MCF 10A (cell line): Measurements from ENCODE around the gene CDIP1. TPM values are rescaled to one million over a fixed set of nuclear protein-coding genes. Genes with fewer than 3 reads are reported as not detected.

Experiments
- BruUV-seq: library from RNA; stranded (reverse); fragments of 400-500 nt; replicated peaks from 2 replicates; lab custom pipeline; 2021; lab: Mats Ljungman, UMichigan
- CTCF ChIA-PET: fragments of 300-600 bp; sonication (Branson Sonifier 250); formaldehyde crosslinking; extraction: SDS; loops from one replicate; lab custom pipeline; 2021; ENCODE audit warnings: antibody characterized with exemption, inconsistent platforms; lab: Yijun Ruan, JAX
- POLR2A ChIA-PET: fragments of 300-600, 350-650 bp; sonication (Branson Sonifier 250); formaldehyde crosslinking; extraction: SDS; loops from one replicate; lab custom pipeline; 2020; ENCODE audit warnings: antibody characterized with exemption, inconsistent platforms; lab: Yijun Ruan, JAX
- DNase-seq: peaks from one replicate; pipeline ENCODE4 v3.0.0-alpha.2; 2018; ENCODE audit not compliant: unreplicated experiment
- H3K27ac Mint-ChIP-seq: one replicate; pipeline ENCODE4 v1.8.0; 2022; ENCODE audit warnings: mild to moderate bottlenecking, low read depth, mixed read lengths; ENCODE audit not compliant: unreplicated experiment
- H3K27me3 Mint-ChIP-seq: one replicate; pipeline ENCODE4 v1.8.0; 2022; ENCODE audit warnings: mixed read lengths; ENCODE audit not compliant: insufficient read depth, unreplicated experiment
- H3K36me3 Mint-ChIP-seq: one replicate; pipeline ENCODE4 v1.8.0; 2022; ENCODE audit warnings: mild to moderate bottlenecking, moderate library complexity, mixed read lengths; ENCODE audit not compliant: insufficient read depth, unreplicated experiment
- H3K4me1 Mint-ChIP-seq: one replicate; pipeline ENCODE4 v1.8.0; 2022; ENCODE audit warnings: mixed read lengths; ENCODE audit not compliant: insufficient read depth, unreplicated experiment
- H3K4me3 Mint-ChIP-seq: one replicate; pipeline ENCODE4 v1.8.0; 2022; ENCODE audit warnings: mild to moderate bottlenecking, moderate library complexity, mixed read lengths; ENCODE audit not compliant: unreplicated experiment
- H3K9me3 Mint-ChIP-seq: one replicate; pipeline ENCODE4 v1.8.0; 2022; ENCODE audit warnings: mixed read lengths; ENCODE audit not compliant: unreplicated experiment
- CTCF ChIP-seq: fragments of 200-600 bp; IDR thresholded peaks from one replicate; pipeline ENCODE4 v1.8.0; 2022; ENCODE audit warnings: antibody characterized with exemption, mild to moderate bottlenecking; ENCODE audit not compliant: unreplicated experiment
- intact Hi-C: fragments of 100-400 bp; cut with micrococcal nuclease; formaldehyde crosslinking; loops from 2 replicates; pipeline ENCODE4 v1.14.1; 2022
- total RNA-seq: library from RNA; stranded (reverse); gene quantifications from 2 replicates; pipeline ENCODE4 v1.2.3, GENCODE V29; 2022

CDIP1 gene
- total RNA-seq, 1 experiment from 2014 or later = 6.0 TPM

DNA sequence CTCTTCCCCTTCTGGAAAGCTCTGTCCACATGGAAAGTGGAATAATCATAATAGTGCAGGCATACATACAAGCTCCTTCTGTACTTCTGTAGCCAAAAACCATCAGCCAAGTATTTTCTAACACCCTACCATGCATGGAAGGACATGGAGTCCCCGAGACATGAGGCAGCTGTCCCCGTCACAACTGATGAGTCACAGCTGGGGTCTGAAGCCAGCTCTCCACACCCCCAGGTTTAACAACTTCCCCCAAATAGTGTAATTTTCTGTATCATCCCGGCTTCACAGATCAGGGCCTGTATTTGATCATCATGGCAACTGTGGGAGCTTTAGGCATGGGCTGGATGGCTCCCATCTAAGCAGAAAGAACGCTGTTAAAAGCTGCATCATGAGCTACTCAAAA lies 34.1 kb upstream of the CDIP1 start:
- DNase-seq = no peak
- ChIA-PET CTCF (interaction anchor here (0.9 to 1.9 kb wide), 5 partner anchors 11 to 66 kb away, joined by 3 to 9 read pairs (median 4); no protein-coding TSS in a partner anchor), POLR2A (no interaction called here)
- no TSS peak for BruUV-seq
- Mint-ChIP-seq H3K27me3 (no peaks in the 10 kb centered on the region), H3K4me1 (no peaks in the 10 kb centered on the region), H3K4me3 (no peak overlapping the region), H3K27ac (no peak overlapping the region), H3K9me3 (no peaks in the 10 kb centered on the region), H3K36me3 (no peaks in the 10 kb centered on the region)
- no peak for TF ChIP-seq CTCF
- intact Hi-C loops = no loop called here

GRCh38 chr16:4570688-4571321 lies 32.2 kb upstream of the CDIP1 start:
- DNase-seq = no peak
- no TSS peak for BruUV-seq
- no peaks in the 10 kb centered on the region for H3K9me3 Mint-ChIP-seq
- no peaks in the 10 kb centered on the region for H3K36me3 Mint-ChIP-seq
- H3K4me1 Mint-ChIP-seq = no peaks in the 10 kb centered on the region
- no peaks in the 10 kb centered on the region for H3K27me3 Mint-ChIP-seq
- H3K4me3 Mint-ChIP-seq = no peak overlapping the region
- no peak overlapping the region for H3K27ac Mint-ChIP-seq
- POLR2A ChIA-PET = no interaction called here
- intact Hi-C loops = no loop called here
- CTCF ChIA-PET = interaction anchor here (1.0 to 1.2 kb wide), 2 partner anchors 14 kb away, joined by 3 to 4 read pairs; partner anchors contain the start of gene C16orf96
- TF ChIP-seq CTCF = no peak

GRCh38 chr16:4570086-4570485 lies 31.5 kb upstream of the CDIP1 start:
- H3K36me3 Mint-ChIP-seq = no peaks in the 10 kb centered on the region
- ChIA-PET POLR2A (no interaction called here), CTCF (interaction anchor here (0.7 to 1.2 kb wide), 4 partner anchors 14 to 31 kb away, joined by 3 to 4 read pairs (median 4); partner anchors contain the start of genes C16orf96 and CDIP1)
- H3K4me3 Mint-ChIP-seq = no peak overlapping the region
- DNase-seq = no peak
- no peaks in the 10 kb centered on the region for H3K27me3 Mint-ChIP-seq
- intact Hi-C loops = no loop called here
- no peak for TF ChIP-seq CTCF
- H3K4me1 Mint-ChIP-seq = no peaks in the 10 kb centered on the region
- BruUV-seq = no TSS peak
- H3K9me3 Mint-ChIP-seq = no peaks in the 10 kb centered on the region
- H3K27ac Mint-ChIP-seq = no peak overlapping the region

DNA sequence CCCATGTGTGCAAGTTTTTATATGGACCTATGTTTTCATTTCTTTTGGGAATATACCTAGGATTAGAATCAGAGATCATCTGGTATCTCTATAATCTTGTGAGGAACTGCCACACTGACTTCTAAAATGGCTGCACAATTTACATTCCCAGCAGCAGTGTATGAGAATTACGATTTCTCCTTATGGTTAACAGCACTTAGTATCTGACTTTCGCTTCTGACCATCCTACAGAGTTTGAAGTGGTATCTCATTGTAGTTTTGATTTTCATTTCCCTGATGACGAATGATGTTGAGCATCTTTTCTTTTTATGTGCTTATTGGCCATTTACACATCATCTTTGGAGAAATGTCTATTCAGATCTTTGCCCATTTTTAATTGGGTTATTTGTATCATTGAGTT lies 27.6 kb upstream of the CDIP1 start:
- H3K4me3 Mint-ChIP-seq = no peak overlapping the region
- no TSS peak for BruUV-seq
- no peaks in the 10 kb centered on the region for H3K36me3 Mint-ChIP-seq
- H3K27me3 Mint-ChIP-seq = no peaks in the 10 kb centered on the region
- POLR2A ChIA-PET = no interaction called here
- DNase-seq = no peak
- intact Hi-C loops = no loop called here
- TF ChIP-seq CTCF = no peak
- CTCF ChIA-PET = interaction anchor here (1.0 to 1.7 kb wide), 2 partner anchors 18 to 19 kb away, joined by 3 to 5 read pairs; no protein-coding TSS in a partner anchor
- no peaks in the 10 kb centered on the region for H3K9me3 Mint-ChIP-seq
- H3K27ac Mint-ChIP-seq = no peak overlapping the region
- no peaks in the 10 kb centered on the region for H3K4me1 Mint-ChIP-seq
